HCT116 (cell line): Measurements from ENCODE around the gene PRM1.

Experiments used
- CTCF ChIP-seq, 3 experiments: fragments of 200-600 bp in 1 of 3; sonication (generic) in 1 of 3; IDR thresholded peaks in 2 of 3; conservative IDR thresholded peaks in 1 of 3; 2 replicates each; pipeline ENCODE4 v1.5.1; 2012 to 2017; ENCODE audit warnings: low read depth in 2 of 3, low read length in 2 of 3, antibody characterized with exemption in 1 of 3, borderline replicate concordance in 1 of 3, control low read depth in 1 of 3, mild to moderate bottlenecking in 1 of 3, mixed read lengths in 1 of 3, mixed run types in 1 of 3, moderate library complexity in 1 of 3; ENCODE audit not compliant: insufficient read depth in 1 of 3
- ELF1 ChIP-seq: IDR thresholded peaks from 2 replicates; pipeline ENCODE4 v1.6.1; 2012; ENCODE audit warnings: low read depth, borderline replicate concordance
- EZH2 ChIP-seq: fragments of 200-600 bp; sonication (generic); IDR thresholded peaks from 2 replicates; pipeline ENCODE4 v1.6.1; 2017; ENCODE audit warnings: antibody characterized with exemption, mixed run types
- EZH2phosphoT487 ChIP-seq: fragments of 200-600 bp; IDR thresholded peaks from 2 replicates; pipeline ENCODE4 v1.6.1; 2018; ENCODE audit warnings: antibody characterized with exemption, borderline replicate concordance
- JUND ChIP-seq: IDR thresholded peaks from 2 replicates; pipeline ENCODE4 v1.6.1; 2012
- RAD21 ChIP-seq: IDR thresholded peaks from 2 replicates; pipeline ENCODE4 v1.6.1; 2012; ENCODE audit warnings: low read depth, mild to moderate bottlenecking
- REST ChIP-seq: IDR thresholded peaks from 2 replicates; pipeline ENCODE4 v1.6.1; 2012; ENCODE audit warnings: low read depth

- TF ChIP-seq REST (no peak), JUND (no peak), EZH2 (no peak), ELF1 (no peak), RAD21 (no peak), CTCF (IDR thresholded peaks at IDR 0.05 in 2 of 3, conservative IDR thresholded peaks at IDR 0.05 in 1 of 3; ENCODE audit: borderline replicate concordance in 1 of 3, insufficient read depth in 1 of 3, low read depth in 2 of 3, low read length in 2 of 3) (no peak), EZH2phosphoT487 (no peak)
Measured at GRCh38 chr16:11258553-11259492, 22.3 kb downstream of the PRM1 start.
